ENCODE results near the gene PTPRC. TPM values are rescaled to one million over a fixed set of nuclear protein-coding genes. Genes with fewer than 3 reads are reported as not detected.

PTPRC gene
- polyA plus RNA-seq, 2 of the 4 experiments (the other 2 are of a cell fraction): not detected

DNA sequence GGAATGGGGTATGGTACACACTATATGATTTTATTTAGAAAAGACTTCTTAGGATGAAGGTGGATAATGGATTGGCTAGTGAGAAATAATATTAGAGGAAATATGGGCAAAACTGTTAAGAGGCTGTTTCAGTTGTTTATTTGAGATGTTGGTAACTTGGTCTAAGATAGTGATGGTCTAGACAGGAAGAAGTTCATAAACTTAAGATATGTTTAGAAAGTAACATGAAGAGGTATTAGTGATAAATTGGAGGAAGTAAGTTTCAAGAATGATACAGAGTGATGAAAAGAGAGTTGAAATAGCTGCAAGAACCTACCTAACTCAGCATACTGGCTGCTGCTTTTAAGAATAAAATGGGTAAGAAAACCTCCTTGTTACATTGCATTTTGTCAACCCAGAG lies 9.2 kb upstream of the PTPRC start:
- Histone ChIP-seq H3K9me3 (no peaks in the 10 kb centered on the region; the same call in 2 of the 3 replicates), H3K4me2 (no peak overlapping the region), H3K27ac (no peak overlapping the region), H3K4me1 (no peaks in the 10 kb centered on the region), H3K4me3 (no peak overlapping the region)
- no peak for ATAC-seq
- ChIA-PET POLR2A (no interaction called here), CTCF (no interaction called here)
- FAIRE-seq: no peak
- no peak for DNase-seq (ENCODE audit: low read depth in 1 of 2, low spot score in 1 of 2)
- no peak for TF ChIP-seq RARB (CRISPR knock-in tag; IDR thresholded peaks at IDR 0.05)
- no peak for TF ChIP-seq KDM5A (IDR thresholded peaks at IDR 0.05)
- TF ChIP-seq, protein P1, sequence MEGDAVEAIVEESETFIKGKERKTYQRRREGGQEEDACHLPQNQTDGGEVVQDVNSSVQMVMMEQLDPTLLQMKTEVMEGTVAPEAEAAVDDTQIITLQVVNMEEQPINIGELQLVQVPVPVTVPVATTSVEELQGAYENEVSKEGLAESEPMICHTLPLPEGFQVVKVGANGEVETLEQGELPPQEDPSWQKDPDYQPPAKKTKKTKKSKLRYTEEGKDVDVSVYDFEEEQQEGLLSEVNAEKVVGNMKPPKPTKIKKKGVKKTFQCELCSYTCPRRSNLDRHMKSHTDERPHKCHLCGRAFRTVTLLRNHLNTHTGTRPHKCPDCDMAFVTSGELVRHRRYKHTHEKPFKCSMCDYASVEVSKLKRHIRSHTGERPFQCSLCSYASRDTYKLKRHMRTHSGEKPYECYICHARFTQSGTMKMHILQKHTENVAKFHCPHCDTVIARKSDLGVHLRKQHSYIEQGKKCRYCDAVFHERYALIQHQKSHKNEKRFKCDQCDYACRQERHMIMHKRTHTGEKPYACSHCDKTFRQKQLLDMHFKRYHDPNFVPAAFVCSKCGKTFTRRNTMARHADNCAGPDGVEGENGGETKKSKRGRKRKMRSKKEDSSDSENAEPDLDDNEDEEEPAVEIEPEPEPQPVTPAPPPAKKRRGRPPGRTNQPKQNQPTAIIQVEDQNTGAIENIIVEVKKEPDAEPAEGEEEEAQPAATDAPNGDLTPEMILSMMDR (IDR thresholded peaks at IDR 0.05): no peak
- TF ChIP-seq KDM1A (IDR thresholded peaks at IDR 0.05; ENCODE audit: low read depth): no peak

DNA sequence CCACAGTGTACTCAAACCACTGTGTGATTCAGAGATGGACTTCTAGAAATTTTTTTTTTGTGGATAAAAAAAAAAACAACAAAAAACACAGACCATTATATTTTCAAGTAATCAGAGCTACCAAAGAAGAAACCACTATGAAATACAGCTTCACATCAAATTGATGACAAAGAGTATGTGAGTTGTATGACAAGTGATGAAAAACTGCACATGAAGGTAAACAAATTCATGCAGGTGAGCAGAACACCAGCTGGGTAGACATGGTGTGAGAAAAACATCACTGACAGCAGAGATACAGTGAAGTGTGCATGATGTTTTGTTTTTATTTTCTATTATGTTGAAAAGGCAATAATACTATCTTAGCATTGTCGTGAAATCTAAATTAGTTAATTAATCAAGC lies 8.0 kb upstream of the PTPRC start:
- POLR2A ChIA-PET: no interaction called here
- no peak for DNase-seq (ENCODE audit: low read depth in 1 of 2, low spot score in 1 of 2)
- H3K9me3 ChIP-seq: no peaks in the 10 kb centered on the region; the same call in 2 of the 3 replicates
- TF ChIP-seq RCOR1 (IDR thresholded peaks at IDR 0.05; ENCODE audit: low read depth, low read length): no peak
- no peak for TF ChIP-seq NR3C1 (IDR thresholded peaks at IDR 0.05)
- TF ChIP-seq CBX2 (IDR thresholded peaks at IDR 0.05; ENCODE audit: borderline replicate concordance, low read depth): no peak
- TF ChIP-seq CBX8 (IDR thresholded peaks at IDR 0.05): no peak
- no peak for TF ChIP-seq POLR2A (IDR thresholded peaks at IDR 0.05; ENCODE audit: low read length)
- TF ChIP-seq, protein P2, sequence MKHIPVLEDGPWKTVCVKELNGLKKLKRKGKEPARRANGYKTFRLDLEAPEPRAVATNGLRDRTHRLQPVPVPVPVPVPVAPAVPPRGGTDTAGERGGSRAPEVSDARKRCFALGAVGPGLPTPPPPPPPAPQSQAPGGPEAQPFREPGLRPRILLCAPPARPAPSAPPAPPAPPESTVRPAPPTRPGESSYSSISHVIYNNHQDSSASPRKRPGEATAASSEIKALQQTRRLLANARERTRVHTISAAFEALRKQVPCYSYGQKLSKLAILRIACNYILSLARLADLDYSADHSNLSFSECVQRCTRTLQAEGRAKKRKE (CRISPR knock-in tag; IDR thresholded peaks at IDR 0.05; ENCODE audit: low read depth): no peak
- TF ChIP-seq, protein P3, sequence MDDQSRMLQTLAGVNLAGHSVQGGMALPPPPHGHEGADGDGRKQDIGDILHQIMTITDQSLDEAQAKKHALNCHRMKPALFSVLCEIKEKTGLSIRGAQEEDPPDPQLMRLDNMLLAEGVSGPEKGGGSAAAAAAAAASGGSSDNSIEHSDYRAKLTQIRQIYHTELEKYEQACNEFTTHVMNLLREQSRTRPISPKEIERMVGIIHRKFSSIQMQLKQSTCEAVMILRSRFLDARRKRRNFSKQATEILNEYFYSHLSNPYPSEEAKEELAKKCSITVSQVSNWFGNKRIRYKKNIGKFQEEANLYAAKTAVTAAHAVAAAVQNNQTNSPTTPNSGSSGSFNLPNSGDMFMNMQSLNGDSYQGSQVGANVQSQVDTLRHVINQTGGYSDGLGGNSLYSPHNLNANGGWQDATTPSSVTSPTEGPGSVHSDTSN (IDR thresholded peaks at IDR 0.05): no peak
- TF ChIP-seq, protein P4, sequence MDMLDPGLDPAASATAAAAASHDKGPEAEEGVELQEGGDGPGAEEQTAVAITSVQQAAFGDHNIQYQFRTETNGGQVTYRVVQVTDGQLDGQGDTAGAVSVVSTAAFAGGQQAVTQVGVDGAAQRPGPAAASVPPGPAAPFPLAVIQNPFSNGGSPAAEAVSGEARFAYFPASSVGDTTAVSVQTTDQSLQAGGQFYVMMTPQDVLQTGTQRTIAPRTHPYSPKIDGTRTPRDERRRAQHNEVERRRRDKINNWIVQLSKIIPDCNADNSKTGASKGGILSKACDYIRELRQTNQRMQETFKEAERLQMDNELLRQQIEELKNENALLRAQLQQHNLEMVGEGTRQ (IDR thresholded peaks at IDR 0.05): no peak
- no peak for TF ChIP-seq RAD21 (conservative IDR thresholded peaks at IDR 0.05 in 1 of 2, IDR thresholded peaks at IDR 0.05 in 1 of 2)
- no peak for TF ChIP-seq CHD4 (IDR thresholded peaks at IDR 0.05; ENCODE audit: borderline replicate concordance)
- TF ChIP-seq POLR2AphosphoS2 (conservative IDR thresholded peaks at IDR 0.05; ENCODE audit: low read length): no peak
- no peak overlapping the region for H3K27ac ChIP-seq
- 41% methylated on average over 1 of the region's 1 CpG for WGBS (ENCODE audit: missing lambda C conversion rate)
- H3K4me2 ChIP-seq: no peak overlapping the region
- no peaks in the 10 kb centered on the region for H3K4me1 ChIP-seq
- FAIRE-seq: no peak
- no peak for ATAC-seq
- CTCF ChIA-PET: no interaction called here
- no peak overlapping the region for H3K4me3 ChIP-seq

DNA sequence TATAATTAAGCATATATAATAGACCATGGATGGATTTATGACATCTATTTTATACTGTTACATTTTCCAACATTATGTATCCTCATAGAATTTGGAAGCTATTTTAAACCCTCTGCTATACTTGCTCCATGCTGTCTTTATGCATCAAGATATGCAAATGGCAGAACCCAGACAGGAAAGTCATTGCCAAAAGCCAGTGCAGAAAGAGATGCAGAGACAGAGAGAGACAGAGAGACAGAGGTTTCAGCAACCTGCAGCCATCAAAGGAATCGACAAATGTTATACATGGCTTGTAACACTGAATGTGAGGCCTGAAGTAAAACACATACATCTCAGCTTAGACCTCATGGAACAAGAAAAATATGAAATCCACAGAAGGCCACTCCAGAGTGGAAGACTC lies 7.5 kb upstream of the PTPRC start:
- CTCF ChIA-PET: no interaction called here
- TF ChIP-seq JUNB (IDR thresholded peaks at IDR 0.05) (no peak), RCOR1 (IDR thresholded peaks at IDR 0.05; ENCODE audit: low read depth, low read length) (no peak), RNF2 (IDR thresholded peaks at IDR 0.05; ENCODE audit: borderline replicate concordance, low read depth) (no peak)
- TF ChIP-seq, protein P4 (IDR thresholded peaks at IDR 0.05): no peak
- TF ChIP-seq, protein P1 (IDR thresholded peaks at IDR 0.05): no peak
- ATAC-seq (no peak), DNase-seq (ENCODE audit: low read depth in 1 of 2, low spot score in 1 of 2) (no peak), FAIRE-seq (no peak)
- POLR2A ChIA-PET: no interaction called here
- Histone ChIP-seq H3K4me3 (no peak overlapping the region), H3K27ac (no peak overlapping the region), H3K9me3 (no peaks in the 10 kb centered on the region; the same call in 2 of the 3 replicates), H3K4me1 (no peaks in the 10 kb centered on the region), H3K4me2 (no peak overlapping the region)
- 36% methylated on average over 1 of the region's 1 CpG for WGBS (ENCODE audit: missing lambda C conversion rate)
